ENCODE data around the gene HOXD4. TPM values are rescaled to one million over a fixed set of nuclear protein-coding genes. Genes with fewer than 3 reads are reported as not detected.

Gene HOXD4
- total RNA-seq, 1 experiment from 2014 or later: 0.61 TPM

DNA sequence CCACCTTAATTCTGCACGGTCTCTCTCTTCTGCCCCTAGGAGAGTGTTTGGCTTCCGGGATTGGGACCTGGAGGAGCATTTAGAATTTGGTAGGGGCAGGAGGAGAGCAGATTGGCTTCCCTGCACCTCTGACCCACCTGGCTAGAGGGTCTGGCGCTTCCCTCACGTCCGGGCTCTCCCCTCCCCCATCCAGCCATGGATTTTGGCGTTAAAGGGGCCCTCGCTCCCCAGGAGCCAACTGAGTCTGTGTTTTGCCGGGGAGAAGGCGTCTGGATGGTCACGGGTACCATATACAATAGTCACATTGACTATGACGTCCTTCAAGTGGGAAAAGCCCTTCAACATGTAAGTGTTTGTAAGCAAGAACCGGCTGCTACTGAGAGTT is 12.3 kb downstream of the HOXD4 start:
- no peak for TF ChIP-seq JUND (IDR thresholded peaks at IDR 0.05)
- RAD21 ChIA-PET (ENCODE audit: low non-redundant PET in 1 of 2, low total read pairs in 2 of 2, uncharacterized antibody in 2 of 2, unreplicated experiment in 2 of 2): no interaction called here
- no peaks in the 10 kb centered on the region for H3K27me3 ChIP-seq (ENCODE audit: insufficient read depth, low read length)
- no peaks in the 10 kb centered on the region for H3K79me2 ChIP-seq (ENCODE audit: insufficient read depth, low read length)
- no peaks in the 10 kb centered on the region for H4K20me1 ChIP-seq (ENCODE audit: insufficient read depth)
- intact Hi-C loops (cut with micrococcal nuclease): no loop called here
- no peak for DNase-seq (ENCODE audit: low read depth, low spot score)
- no peak overlapping the region for H3K27ac ChIP-seq (ENCODE audit: low read depth, low read length)
- no peaks in the 10 kb centered on the region for H3K9me3 ChIP-seq (ENCODE audit: control insufficient read depth in 1 of 2, insufficient read depth in 1 of 2, low read depth in 1 of 2, low read length in 2 of 2)
- no peak for ATAC-seq
- no peak overlapping the region for H3K4me2 ChIP-seq (ENCODE audit: low read length)
- H3K36me3 ChIP-seq (ENCODE audit: control insufficient read depth in 1 of 2, insufficient read depth in 2 of 2, low read length in 2 of 2): no peaks in the 10 kb centered on the region
- no peak overlapping the region for H3K4me3 ChIP-seq (replicated peaks in 1 of 2; ENCODE audit: low read depth in 1 of 2, low read length in 2 of 2)
- no peak overlapping the region for H3K9ac ChIP-seq (ENCODE audit: low read length)
- POLR2A ChIA-PET: no interaction called here
- no TSS peak for BruUV-seq (replicated peaks)
- CTCF ChIA-PET: no interaction called here
- no peak overlapping the region for H2AFZ ChIP-seq (ENCODE audit: low read depth, low read length, poor library complexity, severe bottlenecking)
- no peaks in the 10 kb centered on the region for H3K9me2 ChIP-seq (ENCODE audit: insufficient read depth)
- H3K4me1 ChIP-seq (ENCODE audit: control insufficient read depth in 1 of 2, insufficient read depth in 2 of 2, low read length in 2 of 2): no peaks in the 10 kb centered on the region

- DNase-seq (ENCODE audit: low read depth, low spot score) (no peak), ATAC-seq (no peak)
- H3K9ac ChIP-seq (ENCODE audit: low read length): no peak overlapping the region
- no peak overlapping the region for H3K4me3 ChIP-seq (replicated peaks in 1 of 2; ENCODE audit: low read depth in 1 of 2, low read length in 2 of 2)
- POLR2A ChIA-PET: no interaction called here
- H4K20me1 ChIP-seq (ENCODE audit: insufficient read depth): no peaks in the 10 kb centered on the region
- H3K27me3 ChIP-seq (ENCODE audit: insufficient read depth, low read length): no peaks in the 10 kb centered on the region
- H3K4me2 ChIP-seq (ENCODE audit: low read length): no peak overlapping the region
- intact Hi-C loops (cut with micrococcal nuclease): no loop called here
- no peaks in the 10 kb centered on the region for H3K4me1 ChIP-seq (ENCODE audit: control insufficient read depth in 1 of 2, insufficient read depth in 2 of 2, low read length in 2 of 2)
- no peaks in the 10 kb centered on the region for H3K36me3 ChIP-seq (ENCODE audit: control insufficient read depth in 1 of 2, insufficient read depth in 2 of 2, low read length in 2 of 2)
- no peak overlapping the region for H3K27ac ChIP-seq (ENCODE audit: low read depth, low read length)
- no peaks in the 10 kb centered on the region for H3K79me2 ChIP-seq (ENCODE audit: insufficient read depth, low read length)
- RAD21 ChIA-PET (ENCODE audit: low non-redundant PET in 1 of 2, low total read pairs in 2 of 2, uncharacterized antibody in 2 of 2, unreplicated experiment in 2 of 2): no interaction called here
- no peaks in the 10 kb centered on the region for H3K9me3 ChIP-seq (ENCODE audit: control insufficient read depth in 1 of 2, insufficient read depth in 1 of 2, low read depth in 1 of 2, low read length in 2 of 2)
- no peaks in the 10 kb centered on the region for H3K9me2 ChIP-seq (ENCODE audit: insufficient read depth)
- no peak overlapping the region for H2AFZ ChIP-seq (ENCODE audit: low read depth, low read length, poor library complexity, severe bottlenecking)
- CTCF ChIA-PET: no interaction called here
- no TSS peak for BruUV-seq (replicated peaks)
- TF ChIP-seq ELF1 (IDR thresholded peaks at IDR 0.05; ENCODE audit: borderline replicate concordance, low read depth) (no peak), REST (IDR thresholded peaks at IDR 0.05; ENCODE audit: low read depth) (no peak), CBX3 (IDR thresholded peaks at IDR 0.05; ENCODE audit: low read depth) (no peak), POLR2AphosphoS5 (IDR thresholded peaks at IDR 0.05; ENCODE audit: low read depth, low read length) (no peak), ZFX (IDR thresholded peaks at IDR 0.05) (no peak), EZH2phosphoT487 (IDR thresholded peaks at IDR 0.05; ENCODE audit: borderline replicate concordance) (no peak), POLR2A (IDR thresholded peaks at IDR 0.05; ENCODE audit: borderline replicate concordance, extremely low read depth, insufficient read depth, insufficient read length) (no peak), EZH2 (IDR thresholded peaks at IDR 0.05) (no peak), CEBPB (IDR thresholded peaks at IDR 0.05; ENCODE audit: low read depth) (no peak), RAD21 (IDR thresholded peaks at IDR 0.05; ENCODE audit: low read depth) (no peak), SIN3A (IDR thresholded peaks at IDR 0.05; ENCODE audit: low read depth) (no peak), MAX (IDR thresholded peaks at IDR 0.05) (no peak), JUND (IDR thresholded peaks at IDR 0.05) (no peak), ZBTB33 (IDR thresholded peaks at IDR 0.05; ENCODE audit: extremely low read depth, insufficient replicate concordance, low read length) (no peak), EGR1 (IDR thresholded peaks at IDR 0.05; ENCODE audit: low read depth) (no peak)
Measured at GRCh38 chr2:176164201-176164600, 12.9 kb downstream of the HOXD4 start.
